ENCODE data around the gene CCDC158. TPM values are rescaled to one million over a fixed set of nuclear protein-coding genes. Genes with fewer than 3 reads are reported as not detected.

The CCDC158 gene
- total RNA-seq, 4 donors from 2014 or later = 1.2 to 2.6 (median 1.5) TPM

DNA sequence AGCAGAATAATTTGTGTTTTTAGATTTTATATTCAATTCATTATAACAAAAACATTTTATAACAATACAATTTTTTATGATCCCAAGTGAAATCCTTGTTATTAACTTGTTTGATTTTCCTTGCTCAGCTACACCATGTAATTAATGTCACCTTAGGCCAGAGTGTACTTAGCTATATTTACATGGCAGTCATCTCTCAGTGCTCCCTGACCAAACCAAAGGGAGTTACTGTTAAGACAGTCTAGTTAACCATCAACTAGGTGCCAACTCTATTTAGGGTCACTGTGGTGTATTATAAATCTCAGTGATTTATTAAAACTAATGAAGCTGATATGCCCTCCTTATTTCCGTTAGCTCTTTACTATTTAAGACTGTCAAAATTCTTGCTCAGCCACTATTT is 44.4 kb downstream of the CCDC158 start:
- 89 to 91% methylated on average over 1 of the region's 1 CpG for WGBS, 2 donors (ENCODE audit: low coverage in 1 of 2)
- no peak for ATAC-seq

DNA sequence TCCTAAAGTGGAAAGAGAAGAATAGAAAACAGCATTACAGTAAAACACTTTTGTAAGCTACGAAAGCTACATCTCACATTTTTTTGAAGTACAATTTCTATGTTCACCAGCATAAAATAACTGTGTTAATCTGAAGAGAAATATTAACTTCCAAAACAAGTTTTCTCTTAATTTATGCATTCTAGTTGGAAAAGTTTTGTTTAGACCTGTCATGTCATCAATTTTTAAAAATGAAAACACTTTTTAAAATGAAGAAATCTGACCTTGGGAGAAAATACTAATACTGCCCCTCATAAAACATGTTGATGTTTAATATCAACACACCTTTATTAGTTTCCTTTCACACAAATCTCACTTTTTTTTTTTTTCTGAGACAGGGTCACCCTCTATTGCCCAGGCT is 45.2 kb downstream of the CCDC158 start:
- Histone ChIP-seq H3K4me1 (peaks cover 0 to 4% (median 0%) of the 10 kb centered on the region in 3 donors), H3K36me3 (no peaks in the 10 kb centered on the region), H3K9me3 (no peaks in the 10 kb centered on the region), H3K27ac (no peak overlapping the region), H3K4me3 (no peak overlapping the region), H3K27me3 (no peaks in the 10 kb centered on the region)
- no peak for ATAC-seq
- WGBS, 2 donors (ENCODE audit: low coverage in 1 of 2) = 79 to 100% methylated on average over 1 of the region's 1 CpG
- TF ChIP-seq POLR2A (IDR thresholded peaks at IDR 0.05) (no peak), EP300 (IDR thresholded peaks at IDR 0.05) (no peak), POLR2AphosphoS5 (IDR thresholded peaks at IDR 0.05) (no peak)
- TF ChIP-seq, protein P1, sequence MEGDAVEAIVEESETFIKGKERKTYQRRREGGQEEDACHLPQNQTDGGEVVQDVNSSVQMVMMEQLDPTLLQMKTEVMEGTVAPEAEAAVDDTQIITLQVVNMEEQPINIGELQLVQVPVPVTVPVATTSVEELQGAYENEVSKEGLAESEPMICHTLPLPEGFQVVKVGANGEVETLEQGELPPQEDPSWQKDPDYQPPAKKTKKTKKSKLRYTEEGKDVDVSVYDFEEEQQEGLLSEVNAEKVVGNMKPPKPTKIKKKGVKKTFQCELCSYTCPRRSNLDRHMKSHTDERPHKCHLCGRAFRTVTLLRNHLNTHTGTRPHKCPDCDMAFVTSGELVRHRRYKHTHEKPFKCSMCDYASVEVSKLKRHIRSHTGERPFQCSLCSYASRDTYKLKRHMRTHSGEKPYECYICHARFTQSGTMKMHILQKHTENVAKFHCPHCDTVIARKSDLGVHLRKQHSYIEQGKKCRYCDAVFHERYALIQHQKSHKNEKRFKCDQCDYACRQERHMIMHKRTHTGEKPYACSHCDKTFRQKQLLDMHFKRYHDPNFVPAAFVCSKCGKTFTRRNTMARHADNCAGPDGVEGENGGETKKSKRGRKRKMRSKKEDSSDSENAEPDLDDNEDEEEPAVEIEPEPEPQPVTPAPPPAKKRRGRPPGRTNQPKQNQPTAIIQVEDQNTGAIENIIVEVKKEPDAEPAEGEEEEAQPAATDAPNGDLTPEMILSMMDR (IDR thresholded peaks at IDR 0.05) = no peak

More for the DNA sequence above, 44.4 kb downstream of the CCDC158 start:
- peaks cover 0 to 4% (median 0%) of the 10 kb centered on the region in 3 donors for H3K4me1 ChIP-seq
- no peaks in the 10 kb centered on the region for H3K27me3 ChIP-seq
- H3K27ac ChIP-seq = no peak overlapping the region
- no peaks in the 10 kb centered on the region for H3K36me3 ChIP-seq
- H3K4me3 ChIP-seq = no peak overlapping the region
- TF ChIP-seq POLR2A (IDR thresholded peaks at IDR 0.05) (no peak), EP300 (IDR thresholded peaks at IDR 0.05) (no peak), POLR2AphosphoS5 (IDR thresholded peaks at IDR 0.05) (no peak)
- TF ChIP-seq, protein P1 (IDR thresholded peaks at IDR 0.05) = no peak
- no peaks in the 10 kb centered on the region for H3K9me3 ChIP-seq

DNA sequence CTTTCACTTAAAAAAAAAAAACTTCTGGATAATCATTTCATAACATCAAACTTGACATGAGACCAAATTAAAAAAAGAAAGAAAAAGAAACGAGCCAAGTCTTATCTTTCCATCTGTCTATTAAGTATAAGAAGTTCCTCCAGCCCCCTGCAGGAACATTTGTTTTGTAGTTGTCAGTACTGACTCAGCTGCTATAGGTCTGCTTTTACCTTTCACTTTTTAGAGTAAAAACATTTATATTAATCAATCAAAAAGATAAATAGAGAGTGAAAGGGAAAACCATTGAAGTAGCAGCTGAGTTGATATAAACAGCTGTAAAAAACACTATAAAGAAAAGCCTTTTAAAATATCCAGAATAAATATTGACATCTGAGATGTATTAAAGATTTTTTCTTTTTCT is 46.1 kb downstream of the CCDC158 start:
- H3K4me3 ChIP-seq = no peak overlapping the region
- 22 to 43% methylated on average over 1 of the region's 1 CpG for WGBS, 2 donors (ENCODE audit: low coverage in 1 of 2)
- H3K36me3 ChIP-seq = no peaks in the 10 kb centered on the region
- H3K9me3 ChIP-seq = no peaks in the 10 kb centered on the region
- TF ChIP-seq POLR2A (IDR thresholded peaks at IDR 0.05) (no peak), POLR2AphosphoS5 (IDR thresholded peaks at IDR 0.05) (no peak), EP300 (IDR thresholded peaks at IDR 0.05) (no peak)
- TF ChIP-seq, protein P1 (IDR thresholded peaks at IDR 0.05) = no peak
- no peak overlapping the region for H3K27ac ChIP-seq
- H3K4me1 ChIP-seq = peaks cover 0 to 4% (median 0%) of the 10 kb centered on the region in 3 donors
- ATAC-seq = no peak
- no peaks in the 10 kb centered on the region for H3K27me3 ChIP-seq

DNA sequence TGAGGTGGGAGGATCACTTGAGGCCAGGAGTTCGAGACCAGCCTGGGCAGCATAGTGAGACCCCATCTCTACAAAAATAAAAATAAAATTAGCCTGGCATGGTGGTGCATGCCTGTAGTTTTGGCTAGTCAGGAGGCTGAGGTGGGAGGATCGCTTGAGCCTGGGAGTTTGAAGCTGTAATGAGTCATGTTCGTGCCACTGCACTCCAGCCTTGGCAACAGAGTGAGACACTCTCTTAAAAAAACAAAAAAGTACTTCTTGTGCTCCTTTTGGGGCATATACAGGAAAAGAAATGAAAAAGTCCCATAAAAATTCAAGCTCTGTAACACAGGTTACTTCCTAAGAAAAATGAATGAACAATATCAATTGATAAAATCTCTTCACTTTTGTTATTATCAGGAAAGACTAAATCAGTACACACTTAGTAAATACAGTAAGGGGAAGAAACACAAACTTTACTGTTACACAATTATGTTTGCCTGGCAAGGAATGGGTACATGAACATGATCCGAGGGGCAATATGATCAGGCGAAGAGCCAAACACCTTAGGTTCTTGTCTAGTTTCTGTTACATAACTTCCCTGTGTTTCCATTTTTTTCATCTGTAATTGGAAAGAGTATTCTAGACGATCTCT is 46.9 kb downstream of the CCDC158 start:
- no peak for ATAC-seq
- Histone ChIP-seq H3K27ac (no peak overlapping the region), H3K4me3 (no peak overlapping the region), H3K27me3 (no peaks in the 10 kb centered on the region), H3K4me1 (peaks cover 0 to 4% (median 0%) of the 10 kb centered on the region in 3 donors), H3K36me3 (no peaks in the 10 kb centered on the region), H3K9me3 (no peaks in the 10 kb centered on the region)
- 51 to 68% methylated on average over 6 of the region's 6 CpGs for WGBS, 2 donors (ENCODE audit: low coverage in 1 of 2)
- TF ChIP-seq POLR2A (IDR thresholded peaks at IDR 0.05) (no peak), POLR2AphosphoS5 (IDR thresholded peaks at IDR 0.05) (no peak), EP300 (IDR thresholded peaks at IDR 0.05) (no peak)
- TF ChIP-seq, protein P1 (IDR thresholded peaks at IDR 0.05) = no peak

DNA sequence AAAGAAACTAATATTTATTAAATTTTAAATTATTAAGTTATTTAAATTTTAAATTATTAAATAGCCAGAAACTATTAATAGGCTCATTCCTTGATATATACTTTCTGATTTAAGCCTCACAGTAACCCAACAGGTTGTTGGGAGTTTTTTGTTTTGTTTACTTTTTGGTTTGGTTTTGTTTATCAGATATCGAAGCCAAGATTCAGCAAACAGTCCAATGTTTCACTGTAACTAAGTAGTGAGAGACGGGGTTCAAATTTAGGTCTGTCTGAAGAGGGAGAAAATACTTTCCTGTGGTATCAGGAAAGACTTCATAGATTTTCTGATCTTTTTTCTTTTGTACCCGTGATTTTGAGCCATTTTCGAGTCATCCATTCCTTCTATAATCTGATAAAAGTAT is 54.2 kb downstream of the CCDC158 start:
- 85 to 91% methylated on average over 4 of the region's 4 CpGs for WGBS, 2 donors (ENCODE audit: low coverage in 1 of 2)
- H3K4me3 ChIP-seq = no peak overlapping the region
- H3K27ac ChIP-seq = no peak overlapping the region
- no peaks in the 10 kb centered on the region for H3K36me3 ChIP-seq
- ATAC-seq = no peak
- H3K27me3 ChIP-seq = no peaks in the 10 kb centered on the region
- H3K9me3 ChIP-seq = no peaks in the 10 kb centered on the region
- no peaks in the 10 kb centered on the region for H3K4me1 ChIP-seq
- TF ChIP-seq POLR2A (IDR thresholded peaks at IDR 0.05) = no peak
- no peak for TF ChIP-seq EP300 (IDR thresholded peaks at IDR 0.05)

Data from gastroesophageal sphincter (tissue), 4 donors.